Endothelial cell of umbilical vein (primary cell): ENCODE measurements around the gene URM1. TPM values are rescaled to one million over a fixed set of nuclear protein-coding genes. Genes with fewer than 3 reads are reported as not detected.

Source experiments
- BruUV-seq: library from RNA; stranded (reverse); fragments of 400-500 nt; replicated peaks from 2 replicates; lab custom pipeline; 2021; lab: Mats Ljungman, UMichigan
- CTCF ChIA-PET: fragments of 300-600, 350-600 bp; sonication (Branson Sonifier 250); formaldehyde crosslinking; loops from one replicate; lab custom pipeline; 2021; ENCODE audit warnings: antibody characterized with exemption, inconsistent platforms; lab: Charles Lee
- POLR2A ChIA-PET: fragments of 300-600, 350-600 bp; sonication (Branson Sonifier 250); formaldehyde crosslinking; loops from one replicate; lab custom pipeline; 2021; ENCODE audit warnings: antibody characterized with exemption, inconsistent platforms; lab: Charles Lee
- DNase-seq: peaks from one replicate; pipeline ENCODE4 v3.0.0-alpha.2; 2011; ENCODE audit warnings: low read depth, low spot score
- FAIRE-seq: peaks from 2 replicates; lab custom pipeline; 2011; peaks lifted over from hg19 to GRCh38; lab: Jason Lieb, UNC
- H2AFZ ChIP-seq: 2 replicates; pipeline ENCODE4 v1.6.0; 2012; ENCODE audit warnings: low read depth, low read length, control low read depth, inconsistent platforms
- H3K27ac ChIP-seq: 2 replicates; pipeline ENCODE4 v1.5.1; 2011; ENCODE audit warnings: low read depth, mild to moderate bottlenecking, control low read depth, low read length, moderate library complexity; ENCODE audit not compliant: insufficient read depth
- H3K27me3 ChIP-seq, 2 experiments: 2 replicates each; pipeline versions ENCODE4 v1.6.0 to v1.6.1; 2011; ENCODE audit warnings: low read length in 2 of 2, mixed read lengths in 1 of 2; ENCODE audit not compliant: control insufficient read depth in 2 of 2, insufficient read depth in 2 of 2
- H3K36me3 ChIP-seq, 2 experiments: 2 replicates in 1 of 2; 3 replicates in 1 of 2; pipeline ENCODE4 v1.5.1; 2011; ENCODE audit warnings: low read length in 2 of 2, mild to moderate bottlenecking in 1 of 2, moderate library complexity in 1 of 2; ENCODE audit not compliant: control insufficient read depth in 2 of 2, insufficient read depth in 2 of 2; ENCODE audit errors: extremely low read depth in 1 of 2
- H3K4me1 ChIP-seq: 3 replicates; pipeline ENCODE4 v1.5.1; 2011; ENCODE audit warnings: mild to moderate bottlenecking, low read length; ENCODE audit not compliant: control insufficient read depth, insufficient read depth; ENCODE audit errors: extremely low read depth
- H3K4me2 ChIP-seq: 2 replicates; pipeline ENCODE4 v1.6.1; 2011; ENCODE audit warnings: low read length, control low read depth, mixed read lengths; ENCODE audit not compliant: insufficient read depth
- H3K4me3 ChIP-seq, 3 experiments: fragments of 200-600 bp in 1 of 3; sonication (generic), shearing (Covaris generic) in 1 of 3; replicated peaks in 1 of 3; 2 replicates each; pipeline ENCODE4 v1.5.1; 2011 to 2016; ENCODE audit warnings: control low read depth in 3 of 3, low read length in 3 of 3, mild to moderate bottlenecking in 2 of 3, inconsistent platforms in 1 of 3, low read depth in 1 of 3, moderate library complexity in 1 of 3; ENCODE audit not compliant: insufficient read depth in 1 of 3
- H3K79me2 ChIP-seq: 2 replicates; pipeline ENCODE4 v1.6.0; 2012; ENCODE audit warnings: low read length, inconsistent platforms; ENCODE audit not compliant: control insufficient read depth, insufficient read depth
- H3K9ac ChIP-seq: replicated peaks from 2 replicates; pipeline ENCODE3; 2011; ENCODE audit warnings: low read length, control low read depth; ENCODE audit not compliant: insufficient read depth; ENCODE audit errors: extremely low read depth
- H3K9me1 ChIP-seq: replicated peaks from 3 replicates; pipeline ENCODE4 v1.6.0; 2011; ENCODE audit warnings: mild to moderate bottlenecking, low read length; ENCODE audit not compliant: control insufficient read depth, insufficient read depth; ENCODE audit errors: extremely low read depth
- H3K9me3 ChIP-seq: replicated peaks from 2 replicates; pipeline ENCODE4 v1.5.1; 2012; ENCODE audit warnings: low read length, inconsistent platforms; ENCODE audit not compliant: control insufficient read depth, insufficient read depth
- H4K20me1 ChIP-seq: replicated peaks from 2 replicates; pipeline ENCODE3; 2011; ENCODE audit warnings: mild to moderate bottlenecking, low read length; ENCODE audit not compliant: control insufficient read depth, insufficient read depth; ENCODE audit errors: extremely low read depth
- EZH2 ChIP-seq: IDR thresholded peaks from 2 replicates; pipeline ENCODE4 v1.6.1; 2012; ENCODE audit warnings: borderline replicate concordance, low read depth, mild to moderate bottlenecking, moderate library complexity, low read length, inconsistent platforms; ENCODE audit not compliant: severe bottlenecking
- FOS ChIP-seq: IDR thresholded peaks from 2 replicates; pipeline ENCODE4 v1.6.1; 2011; ENCODE audit warnings: mild to moderate bottlenecking, low read length, moderate library complexity, borderline replicate concordance; ENCODE audit not compliant: insufficient read depth
- GATA2 ChIP-seq: IDR thresholded peaks from 2 replicates; pipeline ENCODE4 v1.7.0; 2011; ENCODE audit warnings: low read depth, mild to moderate bottlenecking, moderate library complexity, mixed read lengths, low read length; ENCODE audit not compliant: insufficient read length, insufficient read depth
- JUN ChIP-seq: IDR thresholded peaks from 2 replicates; pipeline ENCODE4 v1.6.1; 2011; ENCODE audit warnings: borderline replicate concordance, low read depth; ENCODE audit not compliant: insufficient read length, insufficient read depth
- MYC ChIP-seq: IDR thresholded peaks from one replicate; pipeline ENCODE4 v1.6.1; 2011; ENCODE audit warnings: mild to moderate bottlenecking, low read depth, low read length
- dilution Hi-C: fragments of 300-500 bp; cut with MboI; formaldehyde crosslinking; loops from one replicate; pipeline ENCODE4 v1.15.0; 2019; ENCODE audit warnings: low sequenced_read_pairs; ENCODE audit not compliant: extremely low pct_ligation_motif_present
- intact Hi-C: fragments of 100-400 bp; cut with micrococcal nuclease; formaldehyde crosslinking; loops from one replicate; pipeline ENCODE4 v1.10.0; 2022
- polyA plus RNA-seq, 4 experiments: library from polyadenylated mRNA; depleted of rRNA in 3 of 4; stranded (reverse) in 3 of 4; unstranded in 1 of 4; fragments of >200 nt; gene quantifications; 2 replicates each; pipeline versions ENCODE4 v1.2.1 to v1.2.3, GENCODE V29; 2011 to 2012; ENCODE audit warnings: missing spikeins in 1 of 4
- total RNA-seq: library from RNA; stranded (reverse); gene quantifications from 2 replicates; pipeline ENCODE4 v1.2.3, GENCODE V29; 2021
- TF ChIP-seq, protein P1 (sequence below): IDR thresholded peaks from 2 replicates; pipeline ENCODE4 v1.6.1; 2011; ENCODE audit not compliant: insufficient read depth, insufficient read length
- TF ChIP-seq, protein P2 (sequence below), 2 donors: IDR thresholded peaks; 1 replicate in 1 of 2; 2 replicates in 1 of 2; pipeline ENCODE4 v1.5.1; 2011; ENCODE audit warnings: low read length in 2 of 2, mild to moderate bottlenecking in 2 of 2, moderate library complexity in 2 of 2, control low read depth in 1 of 2, inconsistent platforms in 1 of 2, low read depth in 1 of 2; ENCODE audit not compliant: insufficient read depth in 1 of 2; ENCODE audit errors: extremely low read depth in 1 of 2

URM1 gene
- total and polyA plus RNA-seq, 2 donors (not counting 3 experiments of a cell fraction or from before 2014, with no cell fraction given): 86.5 to 100 TPM

DNA sequence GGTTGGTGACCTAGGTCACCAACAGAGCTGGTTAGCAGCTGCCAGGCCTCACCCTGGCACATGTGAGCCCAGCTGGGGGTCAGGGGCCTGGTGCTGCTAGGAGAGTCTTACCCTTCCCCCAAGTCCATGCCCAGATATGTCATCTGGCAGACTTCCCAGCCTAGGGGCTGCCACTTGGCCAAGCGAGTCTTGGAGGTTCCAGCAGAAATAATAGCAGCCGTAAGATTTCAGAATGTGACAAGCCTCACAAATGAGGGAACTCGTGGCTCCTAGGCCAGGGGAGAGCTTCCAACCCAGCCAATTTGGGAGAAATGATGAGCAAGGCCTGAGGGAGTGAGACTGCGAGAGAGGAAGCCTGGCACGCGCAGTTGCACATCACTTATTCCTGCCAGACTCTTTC lies 11.1 kb downstream of the URM1 start:
- Histone ChIP-seq H3K36me3 (peaks cover 5 to 10% of the 10 kb centered on the region in 2 experiments), H3K27me3 (no peaks in the 10 kb centered on the region), H2AFZ (no peak overlapping the region), H3K4me1 (no peaks in the 10 kb centered on the region), H3K4me2 (no peak overlapping the region), H3K27ac (no peak overlapping the region), H3K79me2 (no peaks in the 10 kb centered on the region), H3K9me3 (no peaks in the 10 kb centered on the region), H3K9ac (no peak overlapping the region), H3K4me3 (no peak overlapping the region), H3K9me1 (no peaks in the 10 kb centered on the region), H4K20me1 (no peaks in the 10 kb centered on the region)
- TF ChIP-seq MYC (no peak), JUN (no peak)
- BruUV-seq: no TSS peak
- intact Hi-C loops (no loop called here), dilution Hi-C loops (no loop called here)
- ChIA-PET CTCF (interaction anchor here (1.4 to 2.1 kb wide), 3 partner anchors 20 to 56 kb away, joined by 3 to 7 read pairs (median 7); no protein-coding TSS in a partner anchor), POLR2A (no interaction called here)
- no peak for FAIRE-seq
- no peak for DNase-seq

DNA sequence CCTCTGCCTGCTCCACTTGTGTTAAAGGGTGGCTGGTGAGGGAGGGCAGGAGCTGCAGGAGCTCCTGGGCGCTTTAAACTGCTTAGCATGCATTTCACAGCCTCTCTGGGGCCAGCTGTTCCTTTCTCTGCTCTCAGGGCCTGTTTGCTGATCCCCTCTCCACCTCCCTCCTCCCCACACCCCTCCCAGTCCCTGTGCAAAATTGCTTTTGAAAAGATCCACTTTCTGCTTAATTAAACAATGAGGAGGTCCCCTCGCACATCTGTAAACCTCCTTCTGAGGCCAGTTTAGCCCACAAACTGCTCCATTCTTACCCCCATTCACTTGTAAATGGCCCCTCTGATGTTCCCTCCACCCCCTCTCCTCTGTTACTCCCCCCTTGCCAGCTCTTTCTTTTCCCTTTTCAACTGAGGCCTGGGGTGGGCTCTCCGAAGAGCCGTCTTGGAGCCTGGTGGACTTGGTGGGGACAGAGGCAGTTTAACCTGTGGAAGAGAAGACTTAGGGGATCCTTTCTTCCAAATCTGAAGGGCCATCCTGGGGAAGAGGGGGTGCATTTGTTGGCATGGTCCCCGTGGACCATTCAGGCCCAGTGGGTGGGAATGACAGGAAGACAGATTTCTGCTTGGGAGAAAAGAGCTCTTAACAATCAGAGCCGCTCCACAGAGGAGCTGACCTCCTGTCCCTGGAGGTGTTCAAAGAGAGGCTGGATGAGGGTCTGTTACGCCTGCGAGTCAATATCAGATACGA lies 12.0 kb downstream of the URM1 start:
- H3K79me2 ChIP-seq: no peaks in the 10 kb centered on the region
- BruUV-seq: no TSS peak
- no peak overlapping the region for H3K27ac ChIP-seq
- H3K9me1 ChIP-seq: no peaks in the 10 kb centered on the region
- H3K36me3 ChIP-seq: peaks cover 5 to 13% of the 10 kb centered on the region in 2 experiments
- no peak overlapping the region for H2AFZ ChIP-seq
- no peaks in the 10 kb centered on the region for H4K20me1 ChIP-seq
- DNase-seq (no peak), FAIRE-seq (no peak)
- H3K4me1 ChIP-seq: no peaks in the 10 kb centered on the region
- POLR2A ChIA-PET: no interaction called here
- H3K27me3 ChIP-seq: no peaks in the 10 kb centered on the region
- no peak overlapping the region for H3K9ac ChIP-seq
- H3K4me2 ChIP-seq: no peak overlapping the region
- TF ChIP-seq EZH2: no peak
- TF ChIP-seq, protein P1, sequence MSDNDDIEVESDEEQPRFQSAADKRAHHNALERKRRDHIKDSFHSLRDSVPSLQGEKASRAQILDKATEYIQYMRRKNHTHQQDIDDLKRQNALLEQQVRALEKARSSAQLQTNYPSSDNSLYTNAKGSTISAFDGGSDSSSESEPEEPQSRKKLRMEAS: no peak
- no peak for TF ChIP-seq FOS
- no peak for TF ChIP-seq GATA2
- TF ChIP-seq, protein P2, sequence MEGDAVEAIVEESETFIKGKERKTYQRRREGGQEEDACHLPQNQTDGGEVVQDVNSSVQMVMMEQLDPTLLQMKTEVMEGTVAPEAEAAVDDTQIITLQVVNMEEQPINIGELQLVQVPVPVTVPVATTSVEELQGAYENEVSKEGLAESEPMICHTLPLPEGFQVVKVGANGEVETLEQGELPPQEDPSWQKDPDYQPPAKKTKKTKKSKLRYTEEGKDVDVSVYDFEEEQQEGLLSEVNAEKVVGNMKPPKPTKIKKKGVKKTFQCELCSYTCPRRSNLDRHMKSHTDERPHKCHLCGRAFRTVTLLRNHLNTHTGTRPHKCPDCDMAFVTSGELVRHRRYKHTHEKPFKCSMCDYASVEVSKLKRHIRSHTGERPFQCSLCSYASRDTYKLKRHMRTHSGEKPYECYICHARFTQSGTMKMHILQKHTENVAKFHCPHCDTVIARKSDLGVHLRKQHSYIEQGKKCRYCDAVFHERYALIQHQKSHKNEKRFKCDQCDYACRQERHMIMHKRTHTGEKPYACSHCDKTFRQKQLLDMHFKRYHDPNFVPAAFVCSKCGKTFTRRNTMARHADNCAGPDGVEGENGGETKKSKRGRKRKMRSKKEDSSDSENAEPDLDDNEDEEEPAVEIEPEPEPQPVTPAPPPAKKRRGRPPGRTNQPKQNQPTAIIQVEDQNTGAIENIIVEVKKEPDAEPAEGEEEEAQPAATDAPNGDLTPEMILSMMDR (IDR thresholded peaks at IDR 0.05; ENCODE audit: extremely low read depth in 1 of 2, insufficient read depth in 1 of 2, low read depth in 1 of 2, low read length in 2 of 2): no peak
- TF ChIP-seq MYC: no peak
- no peak for TF ChIP-seq JUN
- H3K9me3 ChIP-seq: no peaks in the 10 kb centered on the region
- dilution Hi-C loops: no loop called here
- CTCF ChIA-PET: interaction anchor here (1.4 to 3.3 kb wide), 4 partner anchors 21 to 55 kb away, joined by 3 to 12 read pairs (median 7); partner anchors contain the start of gene CERCAM
- no peak overlapping the region for H3K4me3 ChIP-seq
- intact Hi-C loops: no loop called here
